ENCODE data around the gene CAPN13.
A peak's percentile ranks its signal among the peaks of the same experiment; 100 is the strongest.

CAPN13 gene

DNA sequence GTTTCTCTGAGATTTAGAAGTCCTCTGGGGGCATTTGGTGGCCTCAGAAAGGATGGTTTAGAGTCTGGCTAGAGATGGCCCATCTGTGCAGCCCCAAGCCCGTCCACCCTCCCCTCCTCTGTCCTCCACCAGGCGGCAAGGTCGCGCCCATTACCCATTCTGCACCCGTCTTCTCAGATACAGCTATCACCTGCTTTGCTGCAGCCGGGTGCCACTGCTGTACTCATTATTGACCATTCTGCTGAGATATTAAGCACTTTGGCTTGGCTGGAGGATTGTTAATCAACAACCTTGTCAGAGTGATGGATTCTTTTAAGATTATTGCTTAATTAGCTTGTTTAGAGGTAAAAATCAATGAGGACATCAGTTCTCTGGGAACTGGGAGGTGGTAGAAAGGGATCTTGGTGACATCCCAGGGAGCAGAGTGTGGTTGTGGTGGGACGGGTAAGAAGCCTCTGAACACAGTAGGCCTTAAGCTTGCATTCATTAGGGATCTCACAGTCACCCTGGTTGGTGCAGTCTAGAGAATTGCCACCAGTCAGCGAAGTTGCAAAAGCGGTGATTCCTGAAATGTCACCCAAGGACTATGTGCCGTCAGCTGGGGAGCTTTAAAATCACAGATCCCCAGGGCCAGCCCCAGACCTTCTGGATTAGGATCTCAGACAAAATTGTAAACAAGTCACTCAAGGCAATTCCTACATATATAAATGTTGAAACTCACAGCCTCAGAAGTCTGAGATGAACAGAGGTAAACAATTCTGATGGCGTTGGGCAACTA is 90.9 kb downstream of the CAPN13 start:
- H3K36me3 Mint-ChIP-seq (ENCODE audit: low read depth): no peaks in the 10 kb centered on the region
- DNase-seq (ENCODE audit: low spot score): no peak
- H3K9me3 Mint-ChIP-seq: no peaks in the 10 kb centered on the region
- H3K4me1 Mint-ChIP-seq (ENCODE audit: low read depth): peaks cover 8% of the 10 kb centered on the region
- peaks cover 12% of the 10 kb centered on the region for H3K27me3 Mint-ChIP-seq (ENCODE audit: low read depth)
- H3K4me3 Mint-ChIP-seq: no peak overlapping the region
- no peak overlapping the region for H3K27ac Mint-ChIP-seq

DNA sequence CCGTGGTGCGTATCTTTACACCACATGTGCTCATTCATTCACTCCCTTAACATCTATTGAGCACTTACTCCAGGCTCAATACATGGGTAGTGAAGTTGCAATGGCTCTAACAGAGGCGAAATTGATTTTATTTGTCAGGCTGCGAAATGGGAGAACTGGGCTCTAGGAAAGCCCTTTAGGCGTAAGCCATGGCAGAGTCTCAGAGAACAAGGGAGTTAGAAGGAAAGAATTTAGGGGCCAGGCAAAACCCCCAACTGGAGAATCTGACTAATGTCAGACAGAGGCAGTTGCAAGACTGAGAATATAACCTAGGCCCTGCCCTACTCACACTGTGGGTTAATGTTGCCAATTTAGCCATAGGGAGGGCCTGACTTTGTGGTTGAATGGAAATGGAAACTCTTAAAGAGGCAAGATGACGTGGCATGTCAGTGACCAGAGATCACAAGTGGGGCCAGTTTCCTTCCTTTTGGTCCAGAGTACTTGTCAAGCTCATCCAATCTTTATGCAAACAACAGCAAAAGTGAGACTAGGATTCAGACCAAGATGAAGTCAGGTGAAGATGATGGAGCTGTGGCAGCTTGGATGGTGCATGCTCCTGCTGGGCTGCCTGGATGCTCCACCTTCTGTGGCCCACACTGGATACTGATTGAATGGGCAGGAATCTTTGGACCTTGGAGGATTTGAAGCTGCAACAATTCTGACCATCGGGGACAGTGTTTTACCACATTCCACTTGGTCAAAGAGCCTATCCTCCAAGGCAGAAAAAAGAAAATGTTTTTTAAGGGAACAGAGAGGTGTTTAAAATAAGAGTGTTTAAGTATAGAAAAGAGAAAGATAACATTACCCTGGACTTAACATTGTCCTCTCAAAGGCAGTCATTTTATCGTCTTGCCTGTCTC is 92.2 kb downstream of the CAPN13 start:
- no peak overlapping the region for H3K27ac Mint-ChIP-seq
- no peaks in the 10 kb centered on the region for H3K9me3 Mint-ChIP-seq
- no peaks in the 10 kb centered on the region for H3K36me3 Mint-ChIP-seq (ENCODE audit: low read depth)
- DNase-seq (ENCODE audit: low spot score): peak; percentile 18
- H3K4me3 Mint-ChIP-seq: no peak overlapping the region
- peaks cover 8% of the 10 kb centered on the region for H3K4me1 Mint-ChIP-seq (ENCODE audit: low read depth)
- H3K27me3 Mint-ChIP-seq (ENCODE audit: low read depth): peaks cover 10% of the 10 kb centered on the region

DNA sequence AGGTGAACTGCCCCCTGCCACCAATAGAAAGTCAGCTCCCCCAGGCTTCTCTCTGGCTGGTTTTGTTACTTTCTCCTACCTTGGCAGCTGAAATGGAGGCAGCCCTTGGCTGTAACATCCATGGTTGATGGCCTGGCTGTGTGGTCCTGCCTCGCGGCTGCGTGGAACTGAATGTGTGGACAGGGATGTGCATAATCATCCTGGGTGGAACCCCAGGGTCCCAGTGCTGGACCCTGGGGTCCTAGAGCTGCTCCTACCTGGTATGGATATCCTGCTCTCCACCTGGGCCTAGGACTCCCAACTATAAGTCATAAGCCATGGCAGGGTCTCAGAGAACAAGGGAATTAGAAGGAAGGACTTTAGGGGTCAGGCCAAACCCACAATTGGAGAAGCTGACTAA is 93.5 kb downstream of the CAPN13 start:
- Mint-ChIP-seq H3K4me1 (ENCODE audit: low read depth) (peaks cover 8% of the 10 kb centered on the region), H3K27ac (peak overlapping the region; percentile 67), H3K9me3 (no peaks in the 10 kb centered on the region)

DNA sequence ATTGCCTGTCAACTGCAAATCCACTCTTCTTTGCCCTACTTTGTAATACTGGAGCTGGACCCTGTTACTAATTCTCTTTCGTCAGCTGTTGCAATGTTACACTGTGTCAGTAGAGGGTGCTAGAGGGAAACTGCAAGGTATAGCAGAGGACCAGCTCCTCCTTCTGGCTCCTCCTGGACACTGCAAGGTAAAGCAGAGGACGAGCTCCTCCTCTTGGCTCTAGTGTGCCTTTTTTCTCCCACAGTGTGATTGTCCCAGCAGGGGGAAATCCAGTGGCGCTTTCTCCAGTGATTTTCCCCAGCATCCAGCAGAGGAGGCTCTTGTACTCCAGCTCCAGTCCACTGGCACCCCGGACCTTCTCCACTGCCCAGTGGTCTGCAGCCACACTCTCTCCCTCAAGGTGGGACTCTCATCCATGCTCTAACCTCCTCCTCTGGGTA is 95.6 kb downstream of the CAPN13 start:
- Mint-ChIP-seq H3K27ac (no peak overlapping the region), H3K9me3 (no peaks in the 10 kb centered on the region), H3K27me3 (ENCODE audit: low read depth) (no peaks in the 10 kb centered on the region), H3K4me1 (ENCODE audit: low read depth) (peaks cover 8% of the 10 kb centered on the region), H3K36me3 (ENCODE audit: low read depth) (no peaks in the 10 kb centered on the region), H3K4me3 (no peak overlapping the region)
- peak; percentile 74 for DNase-seq (ENCODE audit: low spot score)

More for the DNA sequence above, 93.5 kb downstream of the CAPN13 start:
- Mint-ChIP-seq H3K27me3 (ENCODE audit: low read depth) (peaks cover 3% of the 10 kb centered on the region), H3K4me3 (no peak overlapping the region), H3K36me3 (ENCODE audit: low read depth) (no peaks in the 10 kb centered on the region)
- no peak for DNase-seq (ENCODE audit: low spot score)

DNA sequence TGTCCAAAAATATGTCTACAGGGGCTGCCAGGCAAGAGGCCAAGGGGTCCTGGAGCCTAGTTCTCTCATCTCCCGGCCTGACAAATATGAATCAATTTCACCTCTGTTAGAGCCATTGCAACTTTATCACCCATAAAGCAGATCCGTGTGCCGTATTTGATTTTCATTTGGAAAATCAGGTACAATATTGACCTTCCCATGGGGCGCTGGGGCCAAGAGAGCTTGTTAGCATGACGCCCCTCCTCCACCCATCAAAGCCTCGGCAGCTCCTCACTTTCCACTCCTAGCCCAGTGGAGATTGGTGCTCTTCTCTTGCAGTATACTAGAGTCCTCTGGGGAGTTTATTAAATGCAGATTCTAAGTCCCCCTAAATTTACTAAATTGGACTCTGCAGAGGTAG is 96.8 kb downstream of the CAPN13 start:
- H3K9me3 Mint-ChIP-seq: no peaks in the 10 kb centered on the region
- H3K4me1 Mint-ChIP-seq (ENCODE audit: low read depth): peaks cover 8% of the 10 kb centered on the region
- H3K27ac Mint-ChIP-seq: no peak overlapping the region
- H3K36me3 Mint-ChIP-seq (ENCODE audit: low read depth): no peaks in the 10 kb centered on the region
- no peaks in the 10 kb centered on the region for H3K27me3 Mint-ChIP-seq (ENCODE audit: low read depth)
- no peak for DNase-seq (ENCODE audit: low spot score)
- no peak overlapping the region for H3K4me3 Mint-ChIP-seq

DNA sequence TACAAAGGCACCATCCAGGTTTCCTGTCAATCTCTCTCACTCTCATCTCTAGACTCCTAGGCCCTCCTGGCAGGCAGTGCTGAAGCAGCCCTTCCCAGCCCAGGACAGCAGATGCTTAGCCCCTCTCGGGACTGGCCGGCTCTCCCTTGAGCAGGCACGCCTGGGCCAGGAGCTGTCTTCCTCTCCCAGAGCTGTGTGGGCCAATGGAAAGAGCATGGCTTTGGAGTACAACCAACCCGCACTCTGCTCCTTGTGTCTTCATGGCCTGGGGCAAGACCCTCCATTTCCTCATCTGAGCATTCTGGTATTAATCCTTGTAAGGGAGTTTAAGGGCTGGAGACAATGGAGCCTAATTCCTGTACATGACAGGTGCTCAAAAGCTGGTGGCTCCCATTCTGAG is 97.2 kb downstream of the CAPN13 start:
- Mint-ChIP-seq H3K9me3 (no peaks in the 10 kb centered on the region), H3K4me1 (ENCODE audit: low read depth) (peaks cover 8% of the 10 kb centered on the region), H3K36me3 (ENCODE audit: low read depth) (no peaks in the 10 kb centered on the region), H3K4me3 (no peak overlapping the region), H3K27me3 (ENCODE audit: low read depth) (no peaks in the 10 kb centered on the region), H3K27ac (no peak overlapping the region)
- no peak for DNase-seq (ENCODE audit: low spot score)

DNA sequence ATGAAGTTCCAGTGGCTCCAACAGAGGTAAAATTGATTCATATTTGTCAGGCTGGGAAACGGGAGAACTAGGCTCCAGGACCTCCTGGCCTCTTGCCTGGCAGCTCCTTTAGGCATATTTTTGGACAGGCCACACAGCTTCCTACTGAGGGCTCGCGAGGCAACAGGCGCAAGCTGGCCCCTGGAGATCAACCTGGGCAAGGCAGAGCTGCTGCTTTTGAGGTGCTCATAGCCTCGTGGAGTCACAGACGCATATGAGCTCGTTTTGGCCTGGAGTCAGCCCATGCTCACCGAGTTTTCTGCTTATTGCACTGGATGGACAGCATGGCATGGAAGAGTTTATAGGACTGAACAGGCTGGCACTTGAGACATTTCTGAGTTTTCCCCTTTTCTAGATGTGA is 97.7 kb downstream of the CAPN13 start:
- Mint-ChIP-seq H3K27me3 (ENCODE audit: low read depth) (no peaks in the 10 kb centered on the region), H3K4me3 (no peak overlapping the region), H3K36me3 (ENCODE audit: low read depth) (no peaks in the 10 kb centered on the region), H3K4me1 (ENCODE audit: low read depth) (peaks cover 6% of the 10 kb centered on the region), H3K27ac (no peak overlapping the region), H3K9me3 (no peaks in the 10 kb centered on the region)
- no peak for DNase-seq (ENCODE audit: low spot score)

DNA sequence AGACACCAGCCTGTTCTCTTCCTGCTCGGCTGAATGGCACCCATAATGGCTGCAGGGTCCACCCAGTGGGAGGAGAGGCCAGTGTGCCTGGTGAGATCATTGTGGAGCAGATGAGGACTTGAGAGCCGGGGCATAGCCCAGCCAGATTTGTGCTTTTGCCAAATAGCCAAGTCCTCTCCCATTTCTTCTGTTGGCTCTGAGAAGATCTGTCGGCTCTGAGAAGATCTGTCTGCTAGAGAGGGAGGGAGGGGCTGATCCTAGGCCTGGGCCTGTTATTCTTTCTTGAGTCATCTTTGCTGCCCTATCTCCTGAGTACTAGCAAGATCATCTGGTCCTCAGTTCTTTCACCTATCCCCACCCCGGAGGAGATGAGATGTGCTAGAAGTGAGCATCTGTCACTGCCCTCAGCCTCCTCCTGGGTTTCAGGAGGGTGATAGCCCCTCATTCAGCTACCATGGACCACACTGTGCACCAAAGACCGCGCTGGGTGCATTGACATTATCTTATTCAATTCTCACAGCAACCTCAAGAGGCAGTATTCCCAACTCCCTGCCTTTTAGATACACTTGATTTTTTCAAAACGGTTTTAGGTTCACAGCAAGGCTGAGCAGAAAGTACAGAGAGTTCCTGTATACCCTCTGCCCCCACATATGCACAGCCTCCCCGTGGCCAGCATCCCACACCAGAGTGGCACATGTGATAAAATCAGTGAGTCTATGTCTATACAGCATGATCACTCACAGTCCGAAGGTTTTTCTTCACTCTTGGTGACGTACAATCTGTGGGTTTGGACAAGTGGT is 98.6 kb downstream of the CAPN13 start:
- Mint-ChIP-seq H3K36me3 (ENCODE audit: low read depth) (no peaks in the 10 kb centered on the region), H3K4me1 (ENCODE audit: low read depth) (peaks cover 3% of the 10 kb centered on the region), H3K27ac (no peak overlapping the region), H3K27me3 (ENCODE audit: low read depth) (no peaks in the 10 kb centered on the region), H3K9me3 (no peaks in the 10 kb centered on the region), H3K4me3 (no peak overlapping the region)
- no peak for DNase-seq (ENCODE audit: low spot score)

DNA sequence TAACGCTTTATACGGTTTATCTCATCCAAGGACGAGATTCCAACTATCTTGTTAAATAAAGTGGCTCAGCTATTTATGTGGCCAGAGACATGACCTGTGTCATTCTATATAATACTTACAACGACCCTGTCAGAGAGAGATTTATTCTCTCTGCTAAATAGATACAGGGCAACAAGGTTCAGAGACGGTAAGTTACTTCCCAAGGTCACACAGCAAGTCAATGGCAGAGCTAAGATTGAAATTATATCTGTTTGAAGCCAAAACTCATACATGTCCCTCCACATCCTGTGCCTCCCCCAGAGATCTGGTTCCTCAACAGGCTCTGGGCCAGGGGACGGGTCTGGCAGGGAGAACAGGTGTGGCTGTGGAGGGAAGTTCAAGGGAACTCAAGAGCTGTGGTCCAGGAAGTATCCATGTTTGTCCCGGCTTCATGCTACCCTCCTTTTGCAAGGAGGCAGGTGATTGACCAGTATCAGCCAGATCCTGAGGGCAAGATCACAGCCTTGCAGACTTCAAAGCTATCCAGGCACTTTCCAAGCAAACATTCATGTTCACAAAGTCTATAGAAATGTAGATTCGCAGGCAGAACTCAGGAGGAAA is 99.8 kb downstream of the CAPN13 start:
- DNase-seq (ENCODE audit: low spot score): no peak
- Mint-ChIP-seq H3K4me1 (ENCODE audit: low read depth) (peaks cover 2% of the 10 kb centered on the region), H3K27ac (no peak overlapping the region), H3K36me3 (ENCODE audit: low read depth) (no peaks in the 10 kb centered on the region), H3K9me3 (peaks cover 2% of the 10 kb centered on the region), H3K4me3 (no peak overlapping the region), H3K27me3 (ENCODE audit: low read depth) (no peaks in the 10 kb centered on the region)

DNA sequence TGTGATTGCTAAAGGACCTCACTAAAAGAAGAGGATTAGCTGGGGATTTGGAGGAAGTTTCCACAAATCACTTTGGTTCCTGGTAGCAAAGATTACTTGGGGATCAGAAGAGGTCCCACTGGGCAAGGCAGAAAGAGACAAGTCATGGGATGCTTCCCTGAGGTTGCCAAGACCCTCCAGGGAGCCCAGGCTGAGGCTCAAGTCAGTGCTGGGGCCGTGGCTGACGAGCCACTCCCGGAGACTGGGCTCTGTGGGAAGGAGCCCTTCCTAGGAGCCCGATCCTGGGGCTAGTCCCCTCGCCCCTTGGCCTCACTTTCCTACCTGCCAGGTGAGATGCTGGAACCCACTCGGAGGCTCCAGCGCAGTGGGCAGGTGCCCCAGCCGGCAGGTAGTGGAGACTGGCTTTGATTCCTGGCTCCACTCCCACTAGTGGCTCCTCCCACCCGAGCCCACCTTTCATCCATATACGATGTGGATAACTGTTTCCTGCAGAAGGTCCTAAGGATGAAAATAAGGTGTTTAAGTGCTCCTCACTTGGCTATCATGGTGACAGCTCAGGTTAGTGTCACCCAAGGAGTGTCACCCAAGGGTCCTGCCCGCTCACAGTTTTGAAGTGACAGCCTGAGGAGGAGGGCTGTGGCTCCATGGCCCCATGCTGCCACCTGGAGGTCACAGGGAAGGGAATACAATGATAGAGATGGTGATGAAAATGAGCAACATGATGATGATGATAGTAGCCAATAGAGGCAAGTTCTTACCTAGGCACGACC is 100.5 kb downstream of the CAPN13 start:
- DNase-seq (ENCODE audit: low spot score): peak; percentile 46
- Mint-ChIP-seq H3K27me3 (ENCODE audit: low read depth) (no peaks in the 10 kb centered on the region), H3K4me1 (ENCODE audit: low read depth) (peaks cover under 1% of the 10 kb centered on the region), H3K36me3 (ENCODE audit: low read depth) (peaks cover 4% of the 10 kb centered on the region), H3K27ac (no peak overlapping the region), H3K9me3 (peaks cover 9% of the 10 kb centered on the region), H3K4me3 (no peak overlapping the region)

DNA sequence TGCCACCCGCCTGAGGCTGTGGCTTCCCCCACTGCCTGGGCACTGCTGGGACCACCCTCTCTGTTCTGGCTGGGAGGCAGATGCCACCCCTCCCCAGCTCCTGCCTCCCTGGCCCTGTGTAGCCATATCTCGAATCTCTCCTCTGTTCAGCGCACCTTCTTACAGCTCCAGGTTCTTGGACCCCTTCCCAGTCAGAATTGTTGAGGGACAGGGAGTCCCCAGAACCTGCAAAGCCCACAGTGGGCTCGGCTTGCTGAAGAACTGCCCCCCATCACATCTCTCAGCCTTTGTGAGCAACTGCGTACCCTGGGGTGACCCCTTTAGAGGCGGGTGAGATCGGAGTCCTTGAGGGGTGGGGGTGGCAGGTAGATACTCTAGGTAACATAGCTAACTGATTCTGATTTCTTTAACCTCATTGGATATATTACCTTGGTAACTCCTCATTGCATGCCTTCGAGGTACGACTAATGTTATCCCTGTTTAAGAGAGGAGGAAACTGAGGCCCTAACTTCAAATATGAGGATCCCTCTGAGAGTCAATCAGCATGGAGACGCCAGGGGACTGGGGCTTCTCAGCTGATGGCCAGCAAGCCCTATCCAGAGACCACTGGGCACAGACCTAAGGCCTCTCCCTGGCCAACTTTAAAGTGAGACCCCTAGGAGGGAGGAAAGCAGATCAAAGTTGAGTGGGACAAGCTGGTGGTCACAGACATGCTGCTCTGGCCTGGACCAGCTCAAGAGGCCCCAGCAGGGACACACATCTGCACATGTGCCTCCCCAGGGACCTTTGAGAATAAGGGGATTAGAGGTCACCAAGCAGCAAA is 101.3 kb downstream of the CAPN13 start:
- Mint-ChIP-seq H3K9me3 (peaks cover 13% of the 10 kb centered on the region), H3K27ac (no peak overlapping the region)

DNA sequence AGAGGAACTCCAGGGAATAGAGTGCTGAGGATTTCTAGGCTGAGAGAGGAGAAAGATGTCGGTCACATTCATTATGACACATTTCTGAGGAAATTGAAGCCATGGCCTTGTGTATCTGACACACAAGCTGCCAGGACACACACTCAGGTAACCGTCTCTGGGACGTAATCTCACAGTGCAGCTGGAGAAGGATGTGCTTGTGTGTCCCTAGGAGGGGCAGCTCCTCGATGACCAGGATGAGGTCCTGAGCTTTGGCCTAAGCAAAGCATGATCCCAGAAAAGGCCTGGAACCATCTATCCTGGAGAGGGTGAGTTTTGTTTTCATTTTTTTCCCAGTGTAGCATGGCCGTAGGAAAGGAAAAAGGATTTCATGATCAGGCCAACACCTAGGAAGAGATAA is 102.2 kb downstream of the CAPN13 start:
- DNase-seq (ENCODE audit: low spot score): no peak
- Mint-ChIP-seq H3K36me3 (ENCODE audit: low read depth) (peaks cover 4% of the 10 kb centered on the region), H3K27ac (no peak overlapping the region), H3K4me3 (no peak overlapping the region), H3K9me3 (peaks cover 13% of the 10 kb centered on the region), H3K27me3 (ENCODE audit: low read depth) (no peaks in the 10 kb centered on the region), H3K4me1 (ENCODE audit: low read depth) (no peaks in the 10 kb centered on the region)

More for the DNA sequence above, 101.3 kb downstream of the CAPN13 start:
- peaks cover 4% of the 10 kb centered on the region for H3K36me3 Mint-ChIP-seq (ENCODE audit: low read depth)
- H3K27me3 Mint-ChIP-seq (ENCODE audit: low read depth): no peaks in the 10 kb centered on the region
- no peak for DNase-seq (ENCODE audit: low spot score)
- H3K4me3 Mint-ChIP-seq: no peak overlapping the region
- H3K4me1 Mint-ChIP-seq (ENCODE audit: low read depth): no peaks in the 10 kb centered on the region

Data from T-helper 2 cell treated with Interferon-gamma antibody and Interleukin-4, amounts not matched to agents 5 μg/mL and 100 μg/mL, for 36 hours (primary cell).